Activated CD4-positive, alpha-beta T cell treated with anti-CD3 and anti-CD28 coated beads, Interleukin-2, amount 50 U/mL, for 4 hours (primary cell): Measurements from ENCODE around the gene SLC5A1.

ENCODE experiments used
- DNase-seq, 2 experiments: peaks; one replicate each; pipeline ENCODE4 v3.0.0-alpha.2; 2020

Gene SLC5A1

DNA sequence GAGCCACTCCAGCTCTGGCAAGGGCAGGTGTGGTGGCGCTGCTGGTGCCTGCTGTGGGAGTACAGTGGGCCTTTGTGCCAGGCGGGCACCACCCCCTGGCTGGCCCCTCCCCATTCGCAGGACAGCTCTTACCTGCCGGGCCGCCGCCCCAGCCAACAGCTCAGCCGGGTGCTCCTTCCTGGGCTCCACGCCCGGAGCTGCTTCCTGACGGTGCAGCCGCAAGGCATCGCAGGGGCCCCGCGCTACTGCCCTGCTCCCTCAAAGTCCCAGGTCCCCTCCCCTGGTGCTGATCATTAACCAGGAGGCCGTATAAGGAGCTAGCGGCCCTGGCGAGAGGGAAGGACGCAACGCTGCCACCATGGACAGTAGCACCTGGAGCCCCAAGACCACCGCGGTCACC, at the start of gene SLC5A1:
SLC5A1 (plus strand) TSS at position 338 of the 400 bp plus-strand sequence; CDS start at position 359, 21 bp downstream.
- no peak for DNase-seq

- DNase-seq = no peak
Measured at GRCh38 chr22:31995046-31995445, 48.0 kb upstream of the SLC5A1 start.

DNA sequence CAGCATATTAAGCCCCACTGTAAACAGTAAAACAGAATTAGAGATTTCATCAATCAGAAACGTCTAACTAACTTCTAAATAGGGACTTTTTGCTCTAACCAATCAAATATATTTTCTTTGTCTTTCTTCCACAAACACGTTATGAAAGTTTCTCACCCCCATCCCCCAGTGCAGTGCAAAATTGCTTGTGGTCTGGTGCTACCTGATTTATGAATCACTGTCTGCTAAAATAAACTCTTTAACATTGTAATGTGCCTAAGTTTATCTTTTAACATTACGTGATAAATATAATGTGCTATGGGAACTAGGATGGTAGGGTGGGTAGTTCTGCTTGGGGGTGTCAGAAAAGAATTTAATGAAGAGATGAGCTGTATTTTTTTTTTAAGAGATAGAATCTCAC, 47.3 kb upstream of the SLC5A1 start:
- no peak for DNase-seq

DNA sequence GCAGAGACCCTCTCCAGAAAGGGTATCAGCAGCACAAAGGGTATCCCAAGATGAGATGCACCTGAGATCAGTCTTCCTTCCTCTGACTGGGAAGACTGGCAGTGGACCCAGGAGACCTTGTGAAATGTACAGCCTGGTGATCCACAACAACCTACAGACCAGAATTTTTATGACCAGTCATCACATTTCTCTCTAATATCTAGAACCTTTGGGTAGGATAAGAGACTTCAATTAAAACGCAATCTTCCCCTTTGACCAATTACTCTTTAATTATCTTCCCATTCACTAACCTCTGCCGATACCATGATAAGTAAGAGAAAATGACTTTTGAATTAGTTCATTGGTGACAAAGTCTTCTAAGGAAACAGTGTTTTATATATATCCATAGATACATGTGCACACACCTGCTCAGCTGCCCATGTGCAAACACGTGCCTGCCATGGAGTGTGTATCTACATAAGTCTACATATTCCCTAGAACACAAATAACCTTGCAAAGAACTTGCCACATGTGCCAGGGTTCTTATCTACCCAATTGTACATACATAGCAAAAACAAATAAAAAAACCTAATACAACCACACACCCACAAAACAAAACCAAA, 44.2 kb upstream of the SLC5A1 start:
- no peak for DNase-seq

DNA sequence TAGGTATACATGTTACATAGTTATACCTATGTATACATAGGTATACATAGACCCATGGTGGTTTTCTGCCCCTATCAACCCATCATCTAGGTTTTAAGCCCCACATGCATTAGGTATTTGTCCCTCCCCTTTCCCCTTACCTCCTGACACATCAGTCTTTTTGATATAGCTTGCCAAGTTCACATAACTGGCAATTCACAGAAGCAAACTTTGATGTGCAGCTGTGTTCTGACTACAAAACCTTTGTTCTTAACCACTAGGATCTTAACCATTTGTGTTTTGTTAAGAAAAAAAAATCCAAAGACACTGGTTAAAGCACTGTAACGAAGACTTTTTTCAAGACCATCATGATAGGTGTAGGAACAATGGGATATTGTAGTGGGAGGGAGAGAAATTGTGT, 42.9 kb upstream of the SLC5A1 start:
- no peak for DNase-seq

- DNase-seq = no peak
Measured at GRCh38 chr22:32005453-32005852, 37.6 kb upstream of the SLC5A1 start.

DNA sequence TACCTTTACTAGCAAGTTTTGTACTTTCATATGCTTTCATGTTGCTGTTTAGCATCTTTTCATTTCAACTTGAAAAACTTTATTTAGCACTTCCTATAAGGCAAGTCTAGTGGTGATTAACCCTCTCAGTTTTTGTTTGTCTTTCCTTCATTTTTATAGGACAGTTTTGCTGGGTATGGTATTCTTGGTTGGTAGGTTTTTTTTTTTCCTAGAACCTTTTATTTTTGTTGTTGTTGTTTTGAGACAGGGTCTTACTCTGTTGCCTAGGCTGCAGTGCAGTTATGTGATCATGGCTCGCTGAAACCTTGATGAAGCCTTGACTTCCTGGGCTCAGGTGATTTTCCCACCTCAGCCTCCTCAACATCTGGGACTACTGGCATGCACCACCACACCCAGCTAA, 29.9 kb upstream of the SLC5A1 start:
- no peak for DNase-seq

DNA sequence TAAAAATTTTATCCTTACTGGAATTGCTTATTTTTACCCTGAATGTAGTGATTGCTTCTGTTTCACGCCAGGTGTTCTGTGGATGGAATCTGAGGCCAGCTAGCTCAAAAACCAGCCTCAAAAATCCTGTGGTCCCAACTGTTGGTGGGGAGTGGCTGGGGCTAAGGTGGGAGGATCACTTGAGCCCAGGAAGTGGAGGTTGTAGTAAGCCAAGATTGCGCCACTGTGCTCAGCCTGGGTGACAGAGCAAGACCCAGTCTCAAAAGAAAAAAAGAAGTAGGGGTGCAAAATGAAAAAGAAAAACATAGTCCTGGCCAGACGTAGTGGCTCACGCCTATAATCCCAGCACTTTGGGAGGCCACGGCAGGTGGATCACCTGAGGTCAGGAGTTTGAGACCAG, 27.0 kb upstream of the SLC5A1 start:
- DNase-seq = no peak

GRCh38 chr22:32018056-32018455, 25.0 kb upstream of the SLC5A1 start:
- no peak for DNase-seq

DNA sequence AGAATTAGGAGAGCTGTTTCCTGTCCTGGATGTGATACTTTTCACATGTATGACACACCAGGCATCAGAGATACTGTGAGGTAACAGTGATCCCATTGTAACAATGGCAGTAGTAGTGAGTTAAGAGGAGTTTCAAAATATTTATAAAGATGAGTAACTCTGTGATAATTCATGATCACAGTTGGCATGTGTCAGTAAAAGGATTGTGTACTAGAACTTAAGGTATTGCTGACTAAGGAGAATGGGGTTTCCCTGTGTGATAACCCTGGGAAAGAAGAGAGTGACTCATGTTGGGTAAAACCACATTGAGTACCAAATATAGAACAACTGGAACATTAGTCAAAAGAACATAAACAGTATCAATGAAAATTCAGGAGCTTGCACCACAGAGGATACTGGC, 22.9 kb upstream of the SLC5A1 start:
- no peak for DNase-seq

DNA sequence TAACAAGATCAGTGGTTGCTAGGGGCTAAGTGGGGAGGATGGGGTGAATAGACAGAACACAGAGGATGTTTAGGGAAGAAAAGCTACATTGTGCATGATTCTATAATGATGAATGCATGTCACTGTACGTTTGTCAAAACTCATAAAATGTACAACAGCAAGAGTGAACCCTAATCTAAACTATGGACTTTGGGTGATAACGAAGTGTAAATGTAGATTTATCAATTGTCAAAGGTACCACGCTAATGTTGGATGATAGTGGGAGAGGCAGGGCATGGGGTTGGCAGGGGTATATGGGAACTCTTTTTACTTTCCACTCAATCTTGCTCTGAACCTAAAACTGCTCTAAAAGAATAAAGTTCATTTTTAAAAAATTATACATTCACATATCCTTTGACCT, 21.3 kb upstream of the SLC5A1 start:
- no peak for DNase-seq

DNA sequence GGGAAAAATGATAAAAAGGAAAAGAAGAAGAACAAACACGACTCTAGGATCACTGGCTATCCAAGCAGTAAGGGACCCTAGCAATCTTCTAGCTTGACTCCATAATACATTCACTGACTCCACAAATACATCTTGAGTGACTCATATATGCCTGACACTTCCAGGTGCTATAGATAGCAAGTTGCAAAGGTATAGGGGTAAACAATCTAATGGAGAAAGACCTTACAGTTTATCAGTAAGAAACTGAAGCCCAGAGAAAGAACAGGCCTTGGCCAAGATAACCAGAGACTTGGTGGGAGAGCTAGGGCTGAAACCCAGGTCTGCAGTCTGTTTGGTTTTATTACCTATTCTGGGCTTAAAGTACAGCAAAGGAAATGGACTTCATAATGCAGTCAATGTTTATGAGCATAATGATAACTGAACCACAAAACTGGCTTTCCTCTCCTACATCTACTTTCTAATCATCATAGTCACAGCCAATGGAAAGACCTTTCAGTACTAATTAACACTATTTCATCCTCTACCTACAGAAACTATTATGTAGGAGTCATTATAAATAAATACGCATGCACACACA, 19.7 kb upstream of the SLC5A1 start:
- DNase-seq = no peak

DNA sequence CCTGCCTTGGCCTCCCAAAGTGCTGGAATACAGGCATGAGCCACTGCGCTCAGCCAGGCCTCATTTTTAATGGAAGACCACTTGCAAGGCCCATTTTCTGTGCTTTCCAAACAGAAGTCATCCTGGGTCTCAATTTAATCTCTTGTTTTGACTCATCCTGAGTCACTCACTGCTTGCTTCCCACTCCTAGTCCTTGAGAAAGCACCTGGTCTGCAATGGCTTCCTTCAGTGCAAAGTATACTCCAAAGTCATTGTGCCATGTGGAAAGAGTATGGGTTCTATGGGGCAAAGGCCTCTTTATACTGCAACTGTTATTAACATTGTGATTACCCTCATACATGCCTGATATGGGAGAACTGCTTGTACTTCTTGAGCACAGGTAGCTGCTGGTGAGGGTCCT, 18.3 kb upstream of the SLC5A1 start:
- DNase-seq = no peak

DNA sequence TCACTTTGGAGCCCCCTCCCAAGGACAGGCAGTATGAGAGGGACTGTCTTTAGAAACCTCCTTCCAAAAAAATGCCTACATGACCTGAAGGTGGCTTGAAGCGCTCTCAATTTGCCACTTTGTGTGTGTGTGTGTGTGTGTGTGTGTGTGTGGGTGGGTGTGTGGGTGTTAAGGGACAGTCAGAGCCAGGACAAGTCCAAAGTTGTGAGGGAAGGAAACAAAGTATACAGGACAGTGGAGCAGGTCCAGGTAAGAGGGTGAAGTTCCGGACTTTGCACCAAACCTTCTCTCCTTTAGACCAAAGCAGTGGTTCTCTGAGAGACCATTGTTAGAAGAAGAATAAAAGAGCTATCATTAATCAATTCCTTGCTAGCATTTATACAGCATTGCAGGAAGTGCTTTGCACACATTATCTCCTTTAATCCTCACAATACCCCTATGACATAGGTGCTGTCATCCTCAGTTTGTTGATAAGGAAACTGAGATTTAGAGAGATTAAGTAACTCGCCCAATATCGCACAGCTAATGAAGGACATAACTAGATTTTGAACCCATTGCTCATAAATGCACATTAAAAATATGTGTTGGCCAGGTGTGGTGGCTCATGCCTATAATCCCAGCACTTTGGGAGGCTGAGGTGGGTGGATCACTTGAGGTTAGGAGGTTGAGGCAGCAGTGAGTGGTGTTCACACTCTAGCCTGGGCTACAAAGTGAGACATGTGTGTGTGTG, 12.4 kb upstream of the SLC5A1 start:
- DNase-seq = no peak

- DNase-seq = no peak
Measured at GRCh38 chr22:32031466-32031865, 11.6 kb upstream of the SLC5A1 start.

DNA sequence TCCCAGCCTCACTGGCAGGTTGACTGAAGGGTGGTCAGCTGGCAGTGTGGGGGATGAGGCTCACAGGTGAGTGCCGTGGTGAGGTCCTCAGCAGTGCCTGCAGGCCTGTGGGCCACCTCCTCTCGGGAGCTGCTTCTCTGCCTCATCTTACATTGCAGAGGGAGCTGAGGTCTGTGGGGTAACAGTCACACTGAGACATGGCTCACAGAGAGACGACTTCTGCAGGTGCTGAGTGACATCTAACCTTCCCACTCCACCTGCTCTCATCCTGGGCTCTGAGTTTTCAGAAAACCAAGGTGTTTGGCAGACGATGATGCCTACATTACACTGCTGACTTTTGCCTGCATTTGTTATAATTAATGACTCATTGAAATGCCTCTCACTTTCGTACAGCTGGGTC, 8.8 kb upstream of the SLC5A1 start:
- DNase-seq = no peak

GRCh38 chr22:32037236-32037635, 5.8 kb upstream of the SLC5A1 start:
- DNase-seq = no peak

DNA sequence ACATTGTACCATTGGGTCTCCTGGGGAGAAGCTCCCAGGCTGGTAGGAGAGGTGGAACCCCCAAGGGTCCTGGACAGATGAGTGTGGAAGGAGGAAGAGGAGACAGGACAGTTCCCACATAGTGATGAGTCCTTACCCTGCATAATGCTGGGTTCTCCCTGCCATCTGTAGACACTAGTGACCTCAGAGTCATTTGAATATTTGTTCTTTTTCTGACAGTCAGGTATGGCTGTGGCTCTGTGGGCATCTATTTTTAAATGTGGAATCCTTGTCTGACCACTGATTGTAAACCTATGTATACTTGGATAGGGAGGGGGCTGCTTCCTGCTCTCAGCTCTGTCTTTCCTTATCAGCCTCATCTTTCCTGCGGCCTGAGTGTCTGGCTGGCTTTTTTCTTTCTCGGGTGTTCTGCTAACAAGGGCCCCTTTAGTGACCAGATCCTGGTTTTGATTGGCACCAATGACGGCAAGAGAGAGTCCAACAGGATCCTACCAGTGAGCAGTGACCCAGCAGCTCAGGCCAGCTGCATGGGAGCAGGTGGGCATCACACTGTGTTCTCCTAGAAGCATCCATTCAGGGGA, 2.6 kb upstream of the SLC5A1 start:
- no peak for DNase-seq

DNA sequence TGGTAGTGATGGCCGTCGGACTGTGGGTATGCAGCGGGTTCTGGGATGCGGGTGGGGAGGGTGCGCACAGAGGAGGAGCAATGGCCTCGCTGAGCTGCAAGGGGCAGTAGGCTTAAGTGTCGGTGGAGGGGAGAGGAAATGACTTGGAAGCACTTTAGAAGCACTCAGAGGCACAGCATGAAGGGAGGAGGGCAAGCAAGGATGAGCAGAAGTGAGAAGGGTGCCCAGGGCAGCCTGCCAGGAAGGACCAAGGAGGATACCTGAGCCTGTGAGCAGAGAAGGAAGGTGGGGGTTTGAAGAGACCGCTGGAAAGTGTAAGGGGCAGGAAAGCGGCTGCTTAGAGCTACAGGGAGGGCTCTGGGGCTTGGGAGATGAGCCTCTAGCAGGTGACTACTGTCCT, 330 bp downstream of the SLC5A1 start:
- no peak for DNase-seq

GRCh38 chr22:32044477-32044876, 1.4 kb downstream of the SLC5A1 start:
- DNase-seq = no peak

GRCh38 chr22:32044913-32045312, 1.9 kb downstream of the SLC5A1 start:
- DNase-seq = no peak

DNA sequence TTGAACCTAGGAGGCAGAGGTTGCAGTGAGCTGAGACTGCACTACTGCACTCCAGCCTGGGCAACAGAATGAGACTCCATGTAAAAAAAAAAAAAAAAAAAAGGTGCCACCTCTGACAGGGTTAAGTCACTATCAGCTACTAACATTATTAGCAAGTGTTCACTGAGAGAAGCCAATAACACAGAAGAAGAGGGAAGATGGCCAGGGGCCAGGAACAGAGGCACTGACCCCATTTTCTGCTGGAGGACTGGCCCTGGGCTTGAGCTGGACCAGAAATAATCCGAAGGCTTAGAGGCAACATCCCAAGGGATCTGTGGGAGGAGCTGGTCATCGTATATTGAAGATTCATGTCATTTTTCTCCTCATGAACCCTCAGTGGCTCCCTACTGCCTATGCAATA, 5.0 kb downstream of the SLC5A1 start:
- no peak for DNase-seq

GRCh38 chr22:32050678-32051515, 7.8 kb downstream of the SLC5A1 start:
- DNase-seq = peak; percentile 28 to 42
